K562 (cell line): Measurements from ENCODE around the gene POR. TPM values are rescaled to one million over a fixed set of nuclear protein-coding genes. Genes with fewer than 3 reads are reported as not detected.

Experiments
- CBX8 ChIP-seq: fragments of 200-600 bp; sonication (generic); IDR thresholded peaks from 2 replicates; pipeline ENCODE4 v1.6.1; 2012; ENCODE audit warnings: borderline replicate concordance, mixed run types, low read depth, mild to moderate bottlenecking, moderate library complexity, mixed read lengths, low read length, control low read depth, inconsistent platforms; ENCODE audit not compliant: poor library complexity, severe bottlenecking; ENCODE audit errors: extremely low read depth
- DACH1 ChIP-seq: fragments of 450-650 bp; IDR thresholded peaks from 2 replicates; pipeline ENCODE4 v1.6.1; 2018; ENCODE audit not compliant: partially characterized antibody
- DNMT1 ChIP-seq: fragments of 450-650 bp; IDR thresholded peaks from 2 replicates; pipeline ENCODE4 v1.6.1; 2016; ENCODE audit warnings: antibody characterized with exemption, mild to moderate bottlenecking
- ESRRB ChIP-seq: fragments of 250-450 bp; sonication (Bioruptor Pico); IDR thresholded peaks from 2 replicates; pipeline ENCODE4 v1.5.0; 2020; ENCODE audit warnings: mild to moderate bottlenecking, moderate library complexity, borderline replicate concordance
- MLX ChIP-seq, 2 experiments: fragments of 450-650 bp in 1 of 2; sonication (generic) in 1 of 2; formaldehyde crosslinking; conservative IDR thresholded peaks; 2 replicates each; pipeline versions ENCODE4 v1.4.0 to v1.8.1; 2020 to 2022; ENCODE audit warnings: mild to moderate bottlenecking in 1 of 2, missing genetic modification reagents in 1 of 2
- NCOA6 ChIP-seq: fragments of 450-650 bp; IDR thresholded peaks from 2 replicates; pipeline ENCODE4 v1.6.1; 2017; ENCODE audit warnings: mild to moderate bottlenecking
- PHB ChIP-seq: fragments of 250-450 bp; sonication (Bioruptor Pico); IDR thresholded peaks from 2 replicates; pipeline ENCODE4 v1.5.0; 2021
- POLR3G ChIP-seq: IDR thresholded peaks from 2 replicates; pipeline ENCODE4 v1.6.1; 2011; ENCODE audit not compliant: insufficient read length, insufficient replicate concordance; ENCODE audit errors: extremely low read depth
- PRDM10 ChIP-seq: fragments of 450-650 bp; IDR thresholded peaks from 2 replicates; pipeline ENCODE4 v1.6.1; 2018; ENCODE audit not compliant: partially characterized antibody
- RBM22 ChIP-seq: fragments of 200-400 bp; formaldehyde crosslinking; IDR thresholded peaks from 2 replicates; pipeline ENCODE4 v1.6.1; 2018; ENCODE audit warnings: low read length, low read depth; ENCODE audit not compliant: poor library complexity, severe bottlenecking
- SREBF1 ChIP-seq: fragments of 150-350 bp; IDR thresholded peaks from 2 replicates; pipeline ENCODE4 v1.6.1; 2014; ENCODE audit warnings: antibody characterized with exemption, low read depth, low read length, borderline replicate concordance
- ZNF12 ChIP-seq: sonication (generic); formaldehyde crosslinking; IDR thresholded peaks from 2 replicates; pipeline ENCODE4 v1.4.0; 2020; ENCODE audit warnings: mild to moderate bottlenecking, missing genetic modification reagents
- ZNF165 ChIP-seq: fragments of 250-450 bp; sonication (Bioruptor Pico); IDR thresholded peaks from 2 replicates; pipeline ENCODE4 v1.4.0; 2020; ENCODE audit warnings: borderline replicate concordance
- ZNF174 ChIP-seq: fragments of 250-450 bp; sonication (Bioruptor Pico); IDR thresholded peaks from 2 replicates; pipeline ENCODE4 v1.4.0; 2020; ENCODE audit warnings: mild to moderate bottlenecking
- ZNF644 ChIP-seq: fragments of 200-800 bp; sonication (Bioruptor generic); IDR thresholded peaks from 2 replicates; pipeline ENCODE4 v1.6.1; 2016; ENCODE audit warnings: low read depth, missing genetic modification characterization, missing compliant biosample characterization
- ZNF655 ChIP-seq: fragments of 250-450 bp; sonication (Bioruptor Pico); IDR thresholded peaks from 2 replicates; pipeline ENCODE4 v1.5.0; 2021
- ZNF740 ChIP-seq, 3 experiments: fragments of 200-800 bp in 1 of 3; sonication (Bioruptor generic) in 1 of 3; sonication (generic) in 1 of 3; formaldehyde crosslinking in 1 of 3; IDR thresholded peaks; 2 replicates each; pipeline versions ENCODE4 v1.6.1 to v1.8.0; 2016 to 2022; ENCODE audit warnings: mild to moderate bottlenecking in 2 of 3, missing compliant biosample characterization in 2 of 3, missing genetic modification characterization in 2 of 3, missing genetic modification reagents in 1 of 3
- polyA plus RNA-seq, 8 experiments: library from polyadenylated mRNA; depleted of rRNA in 4 of 8; stranded (reverse) in 5 of 8; unstranded in 3 of 8; fragments of >200 nt; fragmentation: Nextera tagmentation in 2 of 8; fragmentation: Illumina TruSeq in 1 of 8; extraction: Ambion mirVana in 2 of 8; extraction: Trizol in 1 of 8; gene quantifications; 2 replicates each; pipeline versions ENCODE4 v1.2.1 to v1.2.3, GENCODE V29; 2011 to 2014; ENCODE audit warnings: inconsistent platforms in 1 of 8, missing spikeins in 1 of 8
- total RNA-seq, 7 experiments: library from RNA; depleted of rRNA in 6 of 7; stranded (reverse); fragments of >200 nt in 6 of 7; fragmentation: Illumina TruSeq in 2 of 7; extraction: Trizol in 2 of 7; gene quantifications; 2 replicates each; pipeline versions ENCODE4 v1.2.1 to v1.2.3, GENCODE V29; 2011 to 2021; ENCODE audit warnings: low replicate concordance in 1 of 7
- TF ChIP-seq, protein P1 (sequence below): fragments of 450-650 bp; IDR thresholded peaks from 2 replicates; pipeline ENCODE4 v1.6.1; 2018; ENCODE audit warnings: mild to moderate bottlenecking, low read depth; ENCODE audit not compliant: partially characterized antibody

POR gene
- total and polyA plus RNA-seq, 9 of the 15 experiments (the other 6 are each of a cell fraction or from before 2014, with no cell fraction given): 4.7 to 142 (median 40.8) TPM

DNA sequence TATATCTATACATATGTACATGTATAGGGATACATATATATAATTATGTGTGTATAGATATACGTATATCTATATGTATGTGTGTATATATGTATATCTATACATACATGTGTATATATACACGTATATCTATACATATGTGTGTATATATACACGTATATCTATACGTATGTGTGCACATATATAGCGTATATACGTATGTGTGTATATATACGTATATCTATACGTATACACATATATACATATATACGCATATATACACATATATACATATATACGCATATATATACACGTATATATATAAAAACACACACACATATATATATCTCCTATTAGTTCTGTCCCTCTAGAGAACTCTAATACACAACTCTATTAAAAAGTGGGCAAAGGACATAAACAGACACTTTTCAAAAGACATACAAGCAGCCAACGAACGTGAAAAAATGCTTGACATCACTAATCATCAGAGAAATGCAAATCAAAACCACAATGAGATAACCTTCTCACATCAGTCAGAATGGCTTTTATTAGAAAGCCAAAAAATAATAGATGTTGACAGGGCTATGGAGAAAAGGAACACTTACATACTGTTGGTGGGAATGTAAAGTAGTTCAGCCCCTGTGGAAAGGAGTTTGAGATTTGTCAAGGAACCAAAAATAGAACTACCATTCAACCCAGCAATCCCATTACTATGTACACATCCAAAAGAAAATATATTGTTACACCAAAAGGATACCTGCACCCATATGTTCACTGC, 101.4 kb downstream of the POR start (continued):
- no peak for TF ChIP-seq ZNF655 (CRISPR knock-in tag)
- TF ChIP-seq, protein P1, sequence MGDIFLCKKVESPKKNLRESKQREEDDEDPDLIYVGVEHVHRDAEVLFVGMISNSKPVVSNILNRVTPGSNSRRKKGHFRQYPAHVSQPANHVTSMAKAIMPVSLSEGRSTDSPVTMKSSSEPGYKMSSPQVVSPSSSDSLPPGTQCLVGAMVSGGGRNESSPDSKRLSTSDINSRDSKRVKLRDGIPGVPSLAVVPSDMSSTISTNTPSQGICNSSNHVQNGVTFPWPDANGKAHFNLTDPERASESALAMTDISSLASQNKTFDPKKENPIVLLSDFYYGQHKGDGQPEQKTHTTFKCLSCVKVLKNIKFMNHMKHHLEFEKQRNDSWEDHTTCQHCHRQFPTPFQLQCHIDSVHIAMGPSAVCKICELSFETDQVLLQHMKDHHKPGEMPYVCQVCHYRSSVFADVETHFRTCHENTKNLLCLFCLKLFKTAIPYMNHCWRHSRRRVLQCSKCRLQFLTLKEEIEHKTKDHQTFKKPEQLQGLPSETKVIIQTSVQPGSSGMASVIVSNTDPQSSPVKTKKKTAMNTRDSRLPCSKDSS: no peak
- TF ChIP-seq PRDM10: no peak
- TF ChIP-seq ZNF740 (CRISPR knock-in tag; IDR thresholded peaks at IDR 0.05): no peak
- TF ChIP-seq ZNF740 (tag; IDR thresholded peaks at IDR 0.05): no peak
- no peak for TF ChIP-seq ZNF644 (tag)
- no peak for TF ChIP-seq NCOA6
- TF ChIP-seq CBX8: no peak
- no peak for TF ChIP-seq PHB (CRISPR knock-in tag)
- TF ChIP-seq ESRRB (CRISPR knock-in tag): no peak
- no peak for TF ChIP-seq ZNF165 (CRISPR knock-in tag)
- TF ChIP-seq SREBF1: no peak
- no peak for TF ChIP-seq POLR3G
- TF ChIP-seq RBM22: no peak
- no peak for TF ChIP-seq DACH1
- no peak for TF ChIP-seq ZNF12
- no peak for TF ChIP-seq MLX (CRISPR knock-in tag; conservative IDR thresholded peaks at IDR 0.05)
- no peak for TF ChIP-seq DNMT1
- TF ChIP-seq ZNF174 (CRISPR knock-in tag): peak; percentile 91
